NCI-H524 (cell line): Measurements from ENCODE around the gene PCBP3.
A peak's percentile ranks its signal among the peaks of the same experiment; 100 is the strongest.

Source experiments
- DNase-seq, 2 experiments: peaks; one replicate each; lab custom pipeline; 2025; lab: John Stamatoyannopoulos, UW

The PCBP3 gene

DNA sequence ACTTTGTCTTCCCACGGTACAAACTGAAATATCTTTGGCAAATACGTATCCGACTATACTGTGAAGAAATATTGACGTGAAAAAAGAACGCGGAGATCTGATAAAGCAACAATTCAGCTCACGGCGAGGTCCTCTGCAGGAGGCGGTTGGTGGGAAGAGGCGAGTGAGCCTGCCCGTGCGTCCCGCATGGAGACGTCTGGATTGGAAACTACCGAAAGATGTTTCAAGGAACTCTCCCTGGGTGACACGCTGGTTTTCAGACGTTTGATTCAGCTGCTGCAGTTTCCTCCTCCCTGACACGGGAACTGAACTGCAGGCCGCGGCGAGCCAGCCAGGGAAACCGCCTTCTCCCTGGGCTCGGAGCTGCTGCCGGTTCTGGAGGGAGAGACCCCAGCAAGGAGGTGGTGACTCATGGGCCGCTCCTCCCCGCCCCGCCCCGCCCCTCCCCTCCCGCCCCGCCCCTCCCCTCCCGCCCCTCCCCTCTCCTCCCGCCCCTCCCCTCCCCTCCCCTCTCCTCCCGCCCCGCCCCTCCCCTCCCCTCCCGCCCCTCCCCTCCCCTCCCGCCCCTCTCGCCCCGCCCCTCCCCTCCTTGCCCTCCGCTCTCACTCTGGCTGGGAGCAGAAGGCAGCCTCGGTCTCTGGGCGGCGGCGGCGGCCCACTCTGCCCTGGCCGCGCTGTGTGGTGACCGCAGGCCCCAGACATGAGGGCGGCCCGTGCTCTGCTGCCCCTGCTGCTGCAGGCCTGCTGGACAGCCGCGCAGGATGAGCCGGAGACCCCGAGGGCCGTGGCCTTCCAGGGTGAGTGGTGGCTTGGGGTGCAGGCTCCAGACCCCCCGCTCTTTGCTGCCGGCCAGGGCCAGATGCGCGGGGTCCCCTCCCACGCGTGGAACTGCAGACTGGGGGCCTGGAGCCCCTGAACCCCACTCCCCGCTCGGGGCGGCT, 337.9 kb downstream of the PCBP3 start, which contains the start of gene COL6A1:
COL6A1 (plus strand) TSS at position 620 of the 941 bp plus-strand sequence; CDS start at position 701, 81 bp downstream.
- DNase-seq: peak; percentile 41 to 80

DNA sequence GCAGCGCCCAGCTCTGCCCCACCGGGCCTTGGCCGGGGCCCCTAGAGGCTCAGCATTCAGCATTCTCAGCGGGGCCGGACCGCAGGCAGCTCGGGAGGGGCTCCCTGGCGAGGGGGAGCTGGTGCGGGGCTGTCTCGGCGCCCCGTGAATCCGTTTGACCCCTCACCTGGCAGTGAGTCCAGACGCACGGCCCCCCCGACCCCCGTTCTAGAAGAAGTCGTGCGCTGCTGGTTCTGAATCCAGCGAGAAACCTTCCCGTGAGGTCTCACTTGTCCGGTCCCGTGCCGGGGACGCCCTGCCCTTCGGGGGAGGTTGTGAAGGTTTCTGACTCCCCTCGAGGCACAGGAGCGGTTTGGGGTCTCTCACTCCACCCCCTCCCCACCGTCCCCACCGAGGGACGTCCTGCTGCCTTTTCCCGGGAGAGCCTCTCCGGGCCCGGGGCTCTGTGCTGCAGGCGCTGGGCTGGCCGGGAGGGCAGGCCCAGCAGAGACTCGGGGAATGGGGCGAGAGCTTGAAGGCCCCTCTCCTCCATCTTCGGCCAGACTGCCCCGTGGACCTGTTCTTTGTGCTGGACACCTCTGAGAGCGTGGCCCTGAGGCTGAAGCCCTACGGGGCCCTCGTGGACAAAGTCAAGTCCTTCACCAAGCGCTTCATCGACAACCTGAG, 338.7 kb downstream of the PCBP3 start:
- peak in 1 of 2 experiments; percentile 26 for DNase-seq

DNA sequence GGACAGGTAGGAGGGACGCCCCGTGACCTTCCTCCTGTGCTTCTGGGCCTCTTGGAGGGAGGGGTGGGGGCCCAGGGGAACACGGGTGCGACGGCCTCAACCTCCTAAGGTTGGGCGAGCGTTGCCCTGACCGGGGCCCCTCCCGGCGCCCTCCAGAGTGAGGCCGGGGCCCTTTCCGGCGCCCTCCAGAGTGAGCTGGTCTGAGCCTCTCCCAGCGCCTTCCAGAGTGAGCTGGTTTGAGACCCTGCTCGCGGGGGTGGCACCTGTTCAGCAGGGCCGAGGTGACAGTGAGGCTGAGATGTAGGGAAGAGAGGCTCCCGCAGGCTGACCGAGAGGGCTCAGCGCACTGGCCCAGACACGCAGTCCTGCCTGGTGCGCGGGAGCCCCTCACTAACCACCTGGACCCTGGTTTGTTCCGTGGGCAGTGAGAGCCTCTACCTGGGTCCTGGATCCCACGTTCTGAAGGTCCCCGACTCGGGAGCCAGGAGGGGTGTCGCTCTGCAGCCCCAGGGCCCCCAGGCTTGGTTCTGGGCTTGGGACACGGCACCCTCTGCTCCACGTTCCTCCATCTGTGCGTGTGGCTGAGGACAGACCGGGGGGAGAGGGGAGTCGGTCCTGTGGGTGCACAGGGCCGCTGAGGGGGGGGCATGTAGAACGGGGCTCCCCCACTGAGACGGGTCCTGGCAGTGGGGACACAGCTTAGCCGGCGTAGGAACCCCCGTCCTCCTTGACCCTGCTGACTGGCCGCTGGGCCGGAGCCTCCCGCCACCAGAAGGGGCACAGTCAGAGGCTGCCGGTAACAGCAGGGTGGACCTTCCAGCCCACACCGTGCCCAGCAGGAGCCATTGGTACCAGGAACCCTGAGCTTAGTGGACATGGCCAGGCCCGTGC, 339.5 kb downstream of the PCBP3 start:
- DNase-seq: no peak

DNA sequence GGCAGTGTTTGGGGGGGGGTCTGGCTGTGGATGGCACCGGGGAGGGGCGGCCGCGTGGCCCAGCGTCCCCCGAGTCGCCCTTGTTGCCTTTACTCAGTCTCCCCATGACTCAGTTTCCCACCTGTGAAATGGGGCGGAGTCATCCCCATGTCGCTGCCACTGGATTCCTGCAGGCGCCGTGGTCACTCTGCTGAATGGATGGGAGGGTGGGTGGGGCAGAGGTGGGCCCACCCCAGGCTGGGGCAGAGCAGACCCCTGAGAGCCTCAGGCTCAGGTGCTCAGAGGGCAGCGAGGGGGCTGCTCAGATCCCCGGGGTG, 340.1 kb downstream of the PCBP3 start:
- no peak for DNase-seq

DNA sequence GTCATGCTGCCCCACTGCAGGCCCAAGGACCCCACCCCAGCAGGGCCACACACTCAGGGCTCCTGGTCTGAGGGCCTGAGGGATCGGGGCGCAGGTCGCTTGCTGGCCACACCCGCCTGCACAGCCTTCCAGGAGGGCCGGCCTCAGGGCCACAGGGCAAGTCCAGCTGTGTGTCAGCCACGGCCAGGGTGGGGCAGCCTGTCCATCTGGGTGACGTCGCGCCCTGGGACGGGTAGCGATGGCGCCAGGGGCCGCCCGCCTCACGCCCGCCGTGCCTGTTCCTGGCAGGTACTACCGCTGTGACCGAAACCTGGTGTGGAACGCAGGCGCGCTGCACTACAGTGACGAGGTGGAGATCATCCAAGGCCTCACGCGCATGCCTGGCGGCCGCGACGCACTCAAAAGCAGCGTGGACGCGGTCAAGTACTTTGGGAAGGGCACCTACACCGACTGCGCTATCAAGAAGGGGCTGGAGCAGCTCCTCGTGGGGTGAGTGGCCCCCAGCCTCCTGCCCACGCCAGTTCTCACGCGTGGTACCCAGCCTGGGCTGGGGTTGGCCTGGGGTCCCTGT, 340.5 kb downstream of the PCBP3 start:
- DNase-seq: peak in 1 of 2 experiments; percentile 38

DNA sequence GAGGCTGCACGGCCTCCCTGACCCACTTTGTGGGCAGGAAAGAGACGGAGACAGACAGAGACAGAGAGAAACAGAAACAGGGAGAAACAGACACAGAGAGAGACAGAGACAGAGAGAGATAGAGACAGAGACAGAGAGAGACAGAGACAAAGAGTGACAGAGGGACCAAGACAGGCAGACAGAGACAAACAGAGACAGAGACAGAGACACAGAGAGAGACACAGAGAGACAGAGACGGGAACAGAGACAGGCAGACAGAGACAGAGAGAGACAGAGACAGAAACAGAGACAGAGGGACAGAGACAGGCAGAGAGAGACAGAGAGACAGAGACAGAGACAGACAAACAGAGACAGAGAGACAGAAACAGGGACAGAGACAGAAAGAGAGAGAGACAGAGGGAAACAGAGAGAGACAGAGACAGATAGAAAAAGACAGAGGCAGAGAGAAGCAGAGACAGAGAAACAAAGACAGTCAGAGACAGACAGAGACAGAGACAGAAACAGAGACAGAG, 341.1 kb downstream of the PCBP3 start:
- DNase-seq: no peak

DNA sequence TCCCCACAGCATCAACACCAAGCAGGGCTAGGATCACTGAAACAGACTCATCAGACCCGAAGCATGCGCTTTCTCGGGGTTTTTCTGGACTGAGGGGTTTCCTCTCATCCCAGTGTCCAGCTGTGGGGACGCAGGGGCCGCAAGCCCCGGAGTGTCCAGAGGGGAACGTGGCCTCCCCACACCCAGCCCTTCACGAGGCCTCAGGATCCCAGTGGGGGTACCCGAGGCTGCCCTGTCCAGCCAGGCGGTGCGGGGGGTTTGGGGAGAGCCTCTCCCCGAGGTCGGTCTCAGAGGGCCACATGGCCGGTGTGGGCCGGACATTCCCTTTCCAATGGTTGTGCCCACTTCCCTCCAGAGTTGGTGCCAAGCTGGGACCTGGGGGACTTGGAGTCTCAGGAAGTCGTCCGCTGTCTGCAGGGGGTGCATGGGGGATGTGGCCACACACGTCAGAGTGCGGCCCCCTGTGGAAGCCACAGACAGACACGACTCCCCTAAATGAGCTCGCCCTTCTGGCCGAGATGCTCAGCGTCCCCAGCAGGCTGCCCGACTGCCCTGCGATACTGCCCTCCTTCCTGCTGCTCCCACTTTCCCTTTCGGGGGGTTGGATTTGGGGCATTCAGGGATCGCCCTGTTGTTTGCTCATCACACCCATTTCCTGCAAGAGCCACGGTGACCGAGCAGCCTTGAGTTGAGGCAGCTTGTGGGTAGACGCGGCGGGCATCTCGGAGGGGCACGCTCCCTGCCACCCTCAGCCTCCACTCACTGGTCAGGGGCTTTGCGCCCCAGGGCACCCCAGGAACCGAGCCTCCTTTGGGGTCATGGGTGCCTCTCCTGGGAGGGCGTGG, 342.2 kb downstream of the PCBP3 start:
- no peak for DNase-seq

DNA sequence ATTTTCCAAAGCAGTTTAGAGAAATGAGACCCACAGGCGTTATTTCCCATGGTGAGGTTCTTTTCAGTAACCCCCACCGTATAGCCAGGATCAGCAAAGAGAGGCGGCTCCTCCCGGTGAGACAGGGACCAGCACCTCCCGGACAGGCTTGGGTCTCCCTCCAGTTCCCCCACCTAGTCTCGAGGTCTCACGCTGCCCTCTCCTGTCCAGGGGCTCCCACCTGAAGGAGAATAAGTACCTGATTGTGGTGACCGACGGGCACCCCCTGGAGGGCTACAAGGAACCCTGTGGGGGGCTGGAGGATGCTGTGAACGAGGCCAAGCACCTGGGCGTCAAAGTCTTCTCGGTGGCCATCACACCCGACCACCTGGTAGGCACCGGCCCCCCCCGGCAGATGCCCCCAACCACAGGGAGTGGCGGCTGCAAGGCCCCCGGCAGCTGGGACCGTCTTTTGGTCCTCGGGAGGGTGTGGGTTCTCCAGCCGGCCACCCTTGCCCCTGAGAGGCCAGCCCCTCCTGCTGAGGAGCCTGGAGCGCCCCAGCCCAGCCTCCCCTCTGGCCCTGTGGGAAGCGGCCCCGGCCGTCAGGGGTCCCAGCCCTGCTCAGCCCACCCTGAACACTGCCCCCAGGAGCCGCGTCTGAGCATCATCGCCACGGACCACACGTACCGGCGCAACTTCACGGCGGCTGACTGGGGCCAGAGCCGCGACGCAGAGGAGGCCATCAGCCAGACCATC, 343.0 kb downstream of the PCBP3 start:
- no peak for DNase-seq

DNA sequence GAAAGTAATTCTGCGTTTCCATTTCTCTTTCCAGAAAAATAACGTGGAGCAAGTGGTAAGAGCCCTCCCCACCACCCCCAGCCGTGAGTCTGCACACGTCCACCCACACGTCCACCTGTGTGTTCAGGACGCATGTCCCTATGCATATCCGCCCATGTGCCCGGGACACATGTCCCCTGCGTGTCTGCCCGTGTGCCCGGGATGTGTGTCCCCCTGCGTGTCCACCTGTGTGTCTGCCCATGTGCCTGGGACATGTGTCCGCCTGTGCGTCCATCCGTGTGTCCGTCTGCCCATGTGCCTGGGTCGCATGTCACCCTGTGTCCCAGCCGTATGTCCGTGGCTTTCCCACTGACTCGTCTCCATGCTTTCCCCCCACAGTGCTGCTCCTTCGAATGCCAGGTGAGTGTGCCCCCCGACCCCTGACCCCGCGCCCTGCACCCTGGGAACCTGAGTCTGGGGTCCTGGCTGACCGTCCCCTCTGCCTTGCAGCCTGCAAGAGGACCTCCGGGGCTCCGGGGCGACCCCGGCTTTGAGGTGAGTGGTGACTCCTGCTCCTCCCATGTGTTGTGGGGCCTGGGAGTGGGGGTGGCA, 343.7 kb downstream of the PCBP3 start:
- DNase-seq: no peak

DNA sequence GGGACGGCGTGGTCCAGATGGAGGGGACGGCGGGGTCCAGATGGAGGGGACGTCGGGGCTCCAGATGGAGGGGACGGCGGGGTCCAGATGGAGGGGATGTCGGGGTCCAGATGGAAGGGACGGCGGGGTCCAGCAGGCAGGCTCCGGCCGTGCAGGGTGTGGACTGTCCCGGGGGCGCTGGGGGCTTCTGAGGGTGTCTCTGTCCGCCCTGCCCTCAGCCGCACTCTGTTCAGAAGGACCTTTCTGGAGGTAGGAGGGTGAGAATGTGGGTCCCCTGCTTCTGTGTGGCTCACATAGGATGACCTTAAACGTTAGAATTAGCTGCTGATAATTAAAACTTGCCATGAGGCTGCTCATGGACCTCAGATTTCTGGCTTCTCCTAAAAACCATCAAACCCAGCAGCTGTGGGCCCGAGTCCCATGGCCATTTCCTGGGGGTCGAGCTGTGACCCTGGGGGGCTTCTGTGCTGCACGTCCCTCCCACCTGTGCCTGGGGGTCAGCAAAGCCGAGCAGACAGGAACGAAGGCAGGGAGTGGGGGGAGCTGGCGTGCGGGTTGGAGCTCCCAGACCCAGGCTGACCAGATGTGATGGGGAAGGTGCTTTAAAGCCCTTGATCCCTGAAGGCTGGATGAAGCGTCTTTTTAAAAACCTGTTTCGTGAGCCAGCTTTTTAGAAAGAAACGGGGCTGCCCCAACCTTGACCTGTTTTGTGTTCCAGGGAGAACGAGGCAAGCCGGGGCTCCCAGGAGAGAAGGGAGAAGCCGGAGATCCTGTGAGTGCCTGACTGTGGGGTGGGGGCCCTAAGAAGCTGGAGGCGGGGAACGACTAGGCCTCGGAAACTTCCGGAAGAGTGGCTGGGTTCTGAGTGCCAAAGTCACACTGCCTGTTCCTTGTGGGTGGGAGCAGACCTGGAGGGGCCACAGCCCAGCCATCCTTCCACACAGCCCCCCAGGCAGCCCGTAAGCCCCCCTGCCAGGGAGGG, 345.1 kb downstream of the PCBP3 start:
- DNase-seq: no peak

DNA sequence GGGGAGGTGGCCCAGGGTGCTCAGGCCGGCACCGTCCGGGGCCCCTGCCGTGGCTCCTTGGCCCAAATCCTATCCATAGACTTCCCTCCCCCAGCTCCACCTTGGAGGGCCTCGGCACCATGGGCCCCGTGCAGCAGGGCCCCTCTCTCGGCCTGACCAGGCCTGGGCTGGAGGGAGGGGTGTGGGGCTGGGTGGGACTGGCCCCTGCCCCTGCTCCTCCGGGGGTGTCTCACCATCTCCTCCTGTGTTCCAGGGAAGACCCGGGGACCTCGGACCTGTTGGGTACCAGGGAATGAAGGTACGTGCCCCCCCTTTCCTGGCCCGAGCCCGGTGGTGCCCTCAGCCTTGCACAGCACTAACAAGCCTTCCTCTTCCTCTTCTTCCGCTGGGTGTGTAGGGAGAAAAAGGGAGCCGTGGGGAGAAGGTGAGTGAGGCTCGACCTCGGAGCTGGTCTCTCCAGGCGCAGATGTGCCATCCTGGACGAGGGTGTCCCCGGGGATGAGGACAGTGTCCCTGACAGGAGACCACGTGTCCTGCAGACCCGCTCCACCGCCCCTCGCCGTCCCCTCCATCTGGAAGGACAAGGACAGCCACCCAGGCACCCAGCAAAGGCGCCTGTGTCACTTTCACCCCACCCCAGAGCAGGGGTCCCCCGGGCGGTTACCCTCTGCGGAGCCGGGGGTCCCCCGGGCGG, 346.0 kb downstream of the PCBP3 start:
- DNase-seq: no peak

DNA sequence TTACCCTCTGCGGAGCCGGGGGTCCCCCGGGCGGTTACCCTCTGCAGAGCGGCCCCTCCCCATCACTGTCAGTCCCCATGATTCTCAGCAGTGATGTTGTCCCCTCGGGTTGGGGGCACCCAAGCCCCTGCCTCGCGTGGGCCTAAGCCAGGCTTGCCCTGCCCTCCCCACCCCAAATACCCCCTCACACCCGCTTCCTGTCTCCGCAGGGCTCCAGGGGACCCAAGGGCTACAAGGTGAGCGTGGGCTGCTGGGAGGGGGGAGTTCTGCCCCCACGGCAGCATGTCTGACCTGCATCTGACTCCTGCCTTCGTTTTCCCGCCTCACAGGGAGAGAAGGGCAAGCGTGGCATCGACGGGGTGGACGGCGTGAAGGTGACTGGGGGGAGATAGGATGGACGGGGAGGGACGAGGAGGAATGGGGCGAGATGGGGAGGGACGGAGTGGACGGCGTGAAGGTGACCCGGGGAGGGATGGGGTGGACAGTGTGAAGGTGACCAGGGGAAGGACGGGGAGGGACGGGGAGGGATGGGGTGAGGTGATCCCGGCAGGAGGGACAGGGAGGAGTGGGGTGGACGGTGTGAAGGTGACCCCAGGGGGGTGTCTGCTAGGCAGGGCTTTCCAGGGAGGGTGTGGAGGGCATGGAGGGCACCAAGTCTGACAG, 346.7 kb downstream of the PCBP3 start:
- no peak for DNase-seq

DNA sequence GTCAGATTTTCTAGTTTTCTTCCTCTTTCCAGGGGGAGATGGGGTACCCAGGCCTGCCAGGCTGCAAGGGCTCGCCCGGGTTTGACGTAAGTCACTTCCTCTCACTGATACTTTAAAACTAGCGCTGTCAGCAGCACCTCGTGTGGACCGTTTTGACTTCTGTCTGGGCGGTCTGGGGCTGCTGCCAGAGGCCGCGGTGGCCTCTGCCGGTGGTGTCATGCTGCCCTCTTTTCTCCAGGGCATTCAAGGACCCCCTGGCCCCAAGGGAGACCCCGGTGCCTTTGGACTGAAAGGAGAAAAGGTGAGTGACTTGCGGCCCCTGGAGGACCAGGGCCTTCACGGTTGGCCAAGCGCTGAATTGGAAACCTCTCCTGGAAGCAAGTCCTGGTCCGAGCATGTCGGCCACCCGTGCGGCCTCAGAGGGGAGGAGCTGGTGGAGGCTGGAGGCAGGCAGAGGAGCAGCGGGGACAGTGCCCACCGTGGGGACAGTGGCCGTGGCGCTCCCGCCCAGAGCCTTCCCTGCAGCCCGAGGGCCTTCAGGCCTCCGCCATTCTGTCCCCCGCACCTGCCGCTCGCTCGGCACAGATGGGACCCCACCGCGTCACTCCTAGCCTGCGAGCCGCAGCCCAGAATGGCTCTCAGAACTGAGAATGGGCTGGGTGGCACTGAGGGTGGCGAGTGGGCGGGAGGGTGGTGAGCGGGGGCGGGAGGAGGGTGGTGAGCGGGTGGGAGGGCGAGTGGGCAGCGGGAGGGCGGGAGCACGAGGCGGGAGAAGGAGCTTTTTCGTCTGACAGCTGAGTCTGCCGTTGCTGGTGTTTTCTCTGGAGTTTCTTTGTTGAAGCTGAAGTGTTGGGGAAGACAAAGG, 347.4 kb downstream of the PCBP3 start:
- no peak for DNase-seq

DNA sequence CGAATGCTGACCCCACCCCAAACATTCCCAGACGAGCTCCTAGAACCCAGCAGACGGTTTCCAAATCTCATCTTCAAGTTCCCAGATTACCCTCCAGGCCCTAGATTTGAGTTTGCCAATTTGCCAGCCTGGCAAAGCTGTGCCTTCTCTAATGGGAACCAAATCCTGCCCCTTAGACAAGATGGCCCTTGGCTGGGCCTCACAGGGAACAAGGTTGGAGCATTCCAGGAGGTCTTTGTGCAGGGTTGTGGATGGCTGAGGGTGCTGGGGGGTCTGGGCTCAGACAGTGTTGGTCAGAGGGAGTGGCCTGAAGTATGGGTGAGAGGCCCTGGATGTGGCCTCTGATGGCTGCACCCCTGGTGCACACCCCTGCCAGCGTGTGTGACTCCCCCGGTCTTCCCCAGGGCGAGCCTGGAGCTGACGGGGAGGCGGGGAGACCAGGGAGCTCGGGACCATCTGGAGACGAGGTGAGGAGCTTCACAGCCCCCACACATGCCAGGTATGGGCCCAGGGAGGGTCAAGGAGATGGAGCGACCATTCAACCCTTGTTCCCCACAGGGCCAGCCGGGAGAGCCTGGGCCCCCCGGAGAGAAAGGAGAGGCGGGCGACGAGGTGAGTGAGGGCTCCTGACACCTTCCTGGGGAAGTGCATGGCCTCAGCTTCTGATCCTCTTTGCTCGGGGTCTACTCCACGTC, 348.2 kb downstream of the PCBP3 start:
- no peak for DNase-seq
